WTC11 (cell line): ENCODE results near the gene TMEFF2.

Source experiments
- ATF3 ChIP-seq: sonication (generic); formaldehyde crosslinking; conservative IDR thresholded peaks from 2 replicates; pipeline ENCODE4 v1.8.1; 2022; ENCODE audit warnings: mild to moderate bottlenecking, missing genetic modification reagents
- CREB1 ChIP-seq: sonication (generic); formaldehyde crosslinking; IDR thresholded peaks from 2 replicates; pipeline ENCODE4 v1.8.0; 2023; ENCODE audit warnings: mild to moderate bottlenecking, missing genetic modification reagents
- ELF4 ChIP-seq: sonication (generic); formaldehyde crosslinking; IDR thresholded peaks from 2 replicates; pipeline ENCODE4 v1.8.1; 2022; ENCODE audit warnings: low read depth, mild to moderate bottlenecking, moderate library complexity, missing genetic modification reagents
- MYBL2 ChIP-seq: sonication (generic); formaldehyde crosslinking; IDR thresholded peaks from 2 replicates; pipeline ENCODE4 v1.8.1; 2023; ENCODE audit warnings: mild to moderate bottlenecking, moderate library complexity, missing genetic modification reagents
- NFYB ChIP-seq: sonication (generic); formaldehyde crosslinking; conservative IDR thresholded peaks from 2 replicates; pipeline ENCODE4 v1.8.0; 2022; ENCODE audit warnings: low read depth, missing genetic modification reagents
- SMAD3 ChIP-seq: sonication (generic); formaldehyde crosslinking; IDR thresholded peaks from 2 replicates; pipeline ENCODE4 v1.8.0; 2022; ENCODE audit warnings: missing genetic modification reagents, mild to moderate bottlenecking, borderline replicate concordance
- TEAD1 ChIP-seq: sonication (generic); formaldehyde crosslinking; IDR thresholded peaks from 2 replicates; pipeline ENCODE4 v1.8.0; 2022; ENCODE audit warnings: mild to moderate bottlenecking, missing genetic modification reagents
- ZNF232 ChIP-seq: sonication (generic); formaldehyde crosslinking; IDR thresholded peaks from 2 replicates; pipeline ENCODE4 v1.8.0; 2022; ENCODE audit warnings: mild to moderate bottlenecking, missing genetic modification reagents
- ZNF423 ChIP-seq: fragments of 250-450 bp; sonication (Bioruptor Pico); IDR thresholded peaks from 2 replicates; pipeline ENCODE4 v2.1.2; 2022; ENCODE audit warnings: mild to moderate bottlenecking, moderate library complexity
- TF ChIP-seq, protein P1 (sequence below): fragments of 200-600 bp; IDR thresholded peaks from 2 replicates; pipeline ENCODE4 v1.8.0; 2022; ENCODE audit warnings: antibody characterized with exemption
- TF ChIP-seq, protein P2 (sequence below): sonication (generic); formaldehyde crosslinking; IDR thresholded peaks from 2 replicates; pipeline ENCODE4 v1.8.1; 2022; ENCODE audit warnings: low read depth, mild to moderate bottlenecking, moderate library complexity, missing genetic modification reagents, borderline replicate concordance
- TF ChIP-seq, protein P3 (sequence below): sonication (generic); formaldehyde crosslinking; IDR thresholded peaks from 2 replicates; pipeline ENCODE4 v1.8.1; 2023; ENCODE audit warnings: mild to moderate bottlenecking, missing genetic modification reagents
- TF ChIP-seq, protein P4 (sequence below): sonication (generic); formaldehyde crosslinking; IDR thresholded peaks from 2 replicates; pipeline ENCODE4 v1.8.1; 2023; ENCODE audit warnings: mild to moderate bottlenecking, missing genetic modification reagents, moderate library complexity
- TF ChIP-seq, protein P5 (sequence below): sonication (generic); formaldehyde crosslinking; IDR thresholded peaks from 2 replicates; pipeline ENCODE4 v1.8.1; 2022; ENCODE audit warnings: mild to moderate bottlenecking, missing genetic modification reagents, moderate library complexity, borderline replicate concordance

GRCh38 chr2:192216336-192216735, 21.6 kb upstream of the TMEFF2 start:
- TF ChIP-seq, protein P1, sequence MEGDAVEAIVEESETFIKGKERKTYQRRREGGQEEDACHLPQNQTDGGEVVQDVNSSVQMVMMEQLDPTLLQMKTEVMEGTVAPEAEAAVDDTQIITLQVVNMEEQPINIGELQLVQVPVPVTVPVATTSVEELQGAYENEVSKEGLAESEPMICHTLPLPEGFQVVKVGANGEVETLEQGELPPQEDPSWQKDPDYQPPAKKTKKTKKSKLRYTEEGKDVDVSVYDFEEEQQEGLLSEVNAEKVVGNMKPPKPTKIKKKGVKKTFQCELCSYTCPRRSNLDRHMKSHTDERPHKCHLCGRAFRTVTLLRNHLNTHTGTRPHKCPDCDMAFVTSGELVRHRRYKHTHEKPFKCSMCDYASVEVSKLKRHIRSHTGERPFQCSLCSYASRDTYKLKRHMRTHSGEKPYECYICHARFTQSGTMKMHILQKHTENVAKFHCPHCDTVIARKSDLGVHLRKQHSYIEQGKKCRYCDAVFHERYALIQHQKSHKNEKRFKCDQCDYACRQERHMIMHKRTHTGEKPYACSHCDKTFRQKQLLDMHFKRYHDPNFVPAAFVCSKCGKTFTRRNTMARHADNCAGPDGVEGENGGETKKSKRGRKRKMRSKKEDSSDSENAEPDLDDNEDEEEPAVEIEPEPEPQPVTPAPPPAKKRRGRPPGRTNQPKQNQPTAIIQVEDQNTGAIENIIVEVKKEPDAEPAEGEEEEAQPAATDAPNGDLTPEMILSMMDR: no peak
- TF ChIP-seq MYBL2 (CRISPR knock-in tag): no peak
- TF ChIP-seq, protein P2, sequence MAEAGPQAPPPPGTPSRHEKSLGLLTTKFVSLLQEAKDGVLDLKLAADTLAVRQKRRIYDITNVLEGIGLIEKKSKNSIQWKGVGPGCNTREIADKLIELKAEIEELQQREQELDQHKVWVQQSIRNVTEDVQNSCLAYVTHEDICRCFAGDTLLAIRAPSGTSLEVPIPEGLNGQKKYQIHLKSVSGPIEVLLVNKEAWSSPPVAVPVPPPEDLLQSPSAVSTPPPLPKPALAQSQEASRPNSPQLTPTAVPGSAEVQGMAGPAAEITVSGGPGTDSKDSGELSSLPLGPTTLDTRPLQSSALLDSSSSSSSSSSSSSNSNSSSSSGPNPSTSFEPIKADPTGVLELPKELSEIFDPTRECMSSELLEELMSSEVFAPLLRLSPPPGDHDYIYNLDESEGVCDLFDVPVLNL: no peak
- no peak for TF ChIP-seq SMAD3 (CRISPR knock-in tag)
- no peak for TF ChIP-seq ATF3 (CRISPR knock-in tag)
- no peak for TF ChIP-seq NFYB (CRISPR knock-in tag)
- TF ChIP-seq, protein P3, sequence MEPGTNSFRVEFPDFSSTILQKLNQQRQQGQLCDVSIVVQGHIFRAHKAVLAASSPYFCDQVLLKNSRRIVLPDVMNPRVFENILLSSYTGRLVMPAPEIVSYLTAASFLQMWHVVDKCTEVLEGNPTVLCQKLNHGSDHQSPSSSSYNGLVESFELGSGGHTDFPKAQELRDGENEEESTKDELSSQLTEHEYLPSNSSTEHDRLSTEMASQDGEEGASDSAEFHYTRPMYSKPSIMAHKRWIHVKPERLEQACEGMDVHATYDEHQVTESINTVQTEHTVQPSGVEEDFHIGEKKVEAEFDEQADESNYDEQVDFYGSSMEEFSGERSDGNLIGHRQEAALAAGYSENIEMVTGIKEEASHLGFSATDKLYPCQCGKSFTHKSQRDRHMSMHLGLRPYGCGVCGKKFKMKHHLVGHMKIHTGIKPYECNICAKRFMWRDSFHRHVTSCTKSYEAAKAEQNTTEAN: no peak
- TF ChIP-seq, protein P4, sequence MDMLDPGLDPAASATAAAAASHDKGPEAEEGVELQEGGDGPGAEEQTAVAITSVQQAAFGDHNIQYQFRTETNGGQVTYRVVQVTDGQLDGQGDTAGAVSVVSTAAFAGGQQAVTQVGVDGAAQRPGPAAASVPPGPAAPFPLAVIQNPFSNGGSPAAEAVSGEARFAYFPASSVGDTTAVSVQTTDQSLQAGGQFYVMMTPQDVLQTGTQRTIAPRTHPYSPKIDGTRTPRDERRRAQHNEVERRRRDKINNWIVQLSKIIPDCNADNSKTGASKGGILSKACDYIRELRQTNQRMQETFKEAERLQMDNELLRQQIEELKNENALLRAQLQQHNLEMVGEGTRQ (CRISPR knock-in tag): no peak
- no peak for TF ChIP-seq ZNF232
- no peak for TF ChIP-seq ELF4 (CRISPR knock-in tag)
- no peak for TF ChIP-seq CREB1 (CRISPR knock-in tag)
- TF ChIP-seq TEAD1 (CRISPR knock-in tag): no peak
- no peak for TF ChIP-seq ZNF423 (CRISPR knock-in tag)
- TF ChIP-seq, protein P5, sequence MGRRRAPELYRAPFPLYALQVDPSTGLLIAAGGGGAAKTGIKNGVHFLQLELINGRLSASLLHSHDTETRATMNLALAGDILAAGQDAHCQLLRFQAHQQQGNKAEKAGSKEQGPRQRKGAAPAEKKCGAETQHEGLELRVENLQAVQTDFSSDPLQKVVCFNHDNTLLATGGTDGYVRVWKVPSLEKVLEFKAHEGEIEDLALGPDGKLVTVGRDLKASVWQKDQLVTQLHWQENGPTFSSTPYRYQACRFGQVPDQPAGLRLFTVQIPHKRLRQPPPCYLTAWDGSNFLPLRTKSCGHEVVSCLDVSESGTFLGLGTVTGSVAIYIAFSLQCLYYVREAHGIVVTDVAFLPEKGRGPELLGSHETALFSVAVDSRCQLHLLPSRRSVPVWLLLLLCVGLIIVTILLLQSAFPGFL (CRISPR knock-in tag): no peak
